Measurements from ENCODE around the gene EFEMP2.
"Not testable (repeated sequence)": the region's sequence is repeated elsewhere in the genome, so short reads cannot be mapped to it uniquely, and the experiment has no call there.

EFEMP2 gene

DNA sequence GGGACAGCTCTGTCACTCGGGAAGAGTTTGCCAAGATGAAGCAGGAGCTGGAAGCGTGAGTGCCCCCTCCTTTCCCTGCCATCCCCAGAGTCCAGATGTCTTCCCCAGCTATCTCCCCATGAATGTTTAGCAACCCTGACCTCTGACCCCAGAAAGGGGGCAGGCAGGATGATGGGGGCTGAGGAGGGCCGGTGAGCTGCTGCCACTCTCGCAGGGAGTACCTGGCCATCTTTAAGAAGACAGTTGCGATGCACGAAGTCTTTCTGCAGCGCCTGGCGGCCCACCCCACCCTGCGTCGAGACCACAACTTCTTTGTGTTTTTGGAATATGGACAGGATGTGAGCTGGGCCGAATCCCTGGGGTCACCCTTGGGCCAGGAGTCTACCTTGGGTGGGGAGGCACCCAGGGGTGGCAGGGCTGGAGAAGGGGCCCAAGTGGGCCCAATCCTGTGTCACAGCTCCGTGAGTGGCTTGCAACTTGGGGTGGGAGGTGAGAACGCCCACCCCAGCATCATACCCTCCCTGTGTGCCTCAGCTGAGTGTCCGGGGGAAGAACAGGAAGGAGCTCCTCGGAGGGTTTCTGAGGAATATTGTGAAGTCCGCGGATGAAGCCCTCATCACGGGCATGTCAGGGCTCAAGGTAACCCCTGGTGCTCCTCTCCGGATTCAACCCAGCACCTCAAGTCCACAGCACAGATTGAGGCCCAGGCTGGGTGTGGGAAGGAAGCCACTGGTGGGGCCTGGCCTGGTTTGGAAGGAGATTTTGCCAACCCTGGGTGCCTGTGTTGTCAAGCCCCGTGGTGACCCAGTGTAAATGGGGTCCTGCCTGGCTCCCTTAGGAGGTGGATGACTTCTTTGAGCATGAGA lies 22.1 kb downstream of the EFEMP2 start:
- no peak overlapping the region for H3K4me3 ChIP-seq (IDR thresholded peaks at IDR 0.05; ENCODE audit: insufficient read depth, low read depth, low read length)
- H3K36me3 ChIP-seq (ENCODE audit: insufficient read depth) = peaks cover 8% of the 10 kb centered on the region; the same call in 1 of the 2 replicates
- no peaks in the 10 kb centered on the region for H3K27me3 ChIP-seq (ENCODE audit: insufficient read depth, low read depth)
- no peak overlapping the region for H3K4me2 ChIP-seq
- peaks cover 2% of the 10 kb centered on the region for H3K4me1 ChIP-seq (ENCODE audit: low read depth, poor library complexity, severe bottlenecking)
- H3K79me2 ChIP-seq (ENCODE audit: insufficient read depth, low read depth) = peaks cover 12% of the 10 kb centered on the region
- H4K20me1 ChIP-seq (ENCODE audit: insufficient read depth) = no peaks in the 10 kb centered on the region; the same call in 1 of the 2 replicates
- no peak overlapping the region for H3K27ac ChIP-seq
- no peak overlapping the region for H3K9ac ChIP-seq
- no peak for TF ChIP-seq CTCF (conservative IDR thresholded peaks at IDR 0.05; ENCODE audit: low read depth, low read length)
- H2AFZ ChIP-seq (ENCODE audit: low read depth) = no peak overlapping the region

DNA sequence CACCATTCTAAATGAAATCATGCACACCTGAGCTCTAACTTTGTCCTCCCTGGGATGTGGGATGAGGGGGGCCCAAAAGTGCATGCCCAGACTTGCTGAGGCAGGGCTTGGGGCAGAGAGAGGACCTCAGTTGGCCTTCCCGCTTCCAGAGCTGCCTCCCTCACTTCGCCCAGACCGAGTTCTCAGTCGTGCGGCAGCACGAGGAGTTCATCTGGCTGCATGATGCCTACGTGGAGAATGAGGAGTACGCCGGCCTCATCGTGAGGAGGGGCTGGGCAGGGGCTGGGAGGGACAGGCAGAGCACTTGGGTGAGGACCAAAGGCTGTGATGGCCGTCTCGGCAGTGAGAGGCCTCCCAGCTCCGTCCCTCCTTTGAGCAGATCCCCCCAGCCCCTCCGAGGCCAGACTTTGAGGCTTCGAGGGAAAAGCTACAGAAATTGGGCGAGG lies 22.8 kb downstream of the EFEMP2 start:
- H3K79me2 ChIP-seq (ENCODE audit: insufficient read depth, low read depth) = peaks cover 5% of the 10 kb centered on the region
- no peak overlapping the region for H3K27ac ChIP-seq
- H3K4me2 ChIP-seq = no peak overlapping the region
- H3K4me3 ChIP-seq (IDR thresholded peaks at IDR 0.05; ENCODE audit: insufficient read depth, low read depth, low read length) = no peak overlapping the region
- no peaks in the 10 kb centered on the region for H3K27me3 ChIP-seq (ENCODE audit: insufficient read depth, low read depth)
- no peak for TF ChIP-seq CTCF (conservative IDR thresholded peaks at IDR 0.05; ENCODE audit: low read depth, low read length)
- H2AFZ ChIP-seq (ENCODE audit: low read depth) = no peak overlapping the region
- peaks cover 4% of the 10 kb centered on the region; the same call in 1 of the 2 replicates for H3K36me3 ChIP-seq (ENCODE audit: insufficient read depth)
- no peaks in the 10 kb centered on the region for H4K20me1 ChIP-seq (ENCODE audit: insufficient read depth)
- no peak overlapping the region for H3K9ac ChIP-seq
- H3K4me1 ChIP-seq (ENCODE audit: low read depth, poor library complexity, severe bottlenecking) = no peaks in the 10 kb centered on the region

DNA sequence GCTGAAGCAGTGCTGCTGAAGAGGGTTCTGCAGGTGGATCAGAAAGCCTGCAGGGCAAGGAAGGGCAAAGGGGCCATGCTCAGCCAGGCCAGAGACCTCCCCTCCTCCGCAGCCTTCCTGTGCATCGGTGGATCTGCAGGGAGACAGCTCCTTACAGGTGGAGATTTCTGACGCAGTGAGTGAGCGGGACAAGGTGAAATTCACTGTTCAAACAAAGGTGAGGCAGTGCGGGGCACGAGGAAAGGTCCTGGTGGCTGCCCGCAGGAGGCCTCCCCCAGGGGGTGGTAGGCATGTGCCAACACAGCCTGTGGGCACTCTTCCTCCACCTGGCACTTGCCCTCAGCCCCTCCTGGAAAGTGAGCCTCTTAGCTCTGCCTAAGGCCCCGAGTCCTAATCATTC lies 23.2 kb downstream of the EFEMP2 start:
- no peak for TF ChIP-seq CTCF (conservative IDR thresholded peaks at IDR 0.05; ENCODE audit: low read depth, low read length)
- no peaks in the 10 kb centered on the region for H3K4me1 ChIP-seq (ENCODE audit: low read depth, poor library complexity, severe bottlenecking)
- H3K9ac ChIP-seq = no peak overlapping the region

GRCh38 chr11:65848693-65849092 lies 23.9 kb downstream of the EFEMP2 start:
- not testable (repeated sequence) for H3K9ac ChIP-seq; H3K36me3 ChIP-seq (ENCODE audit: insufficient read depth); H3K4me1 ChIP-seq (ENCODE audit: low read depth, poor library complexity, severe bottlenecking); H2AFZ ChIP-seq (ENCODE audit: low read depth); H3K4me3 ChIP-seq (IDR thresholded peaks at IDR 0.05; ENCODE audit: insufficient read depth, low read depth, low read length); H3K27me3 ChIP-seq (ENCODE audit: insufficient read depth, low read depth); H4K20me1 ChIP-seq (ENCODE audit: insufficient read depth); H3K4me2 ChIP-seq; H3K27ac ChIP-seq; H3K79me2 ChIP-seq (ENCODE audit: insufficient read depth, low read depth)

More for the DNA sequence above, 23.2 kb downstream of the EFEMP2 start:
- Histone ChIP-seq H2AFZ (ENCODE audit: low read depth) (no peak overlapping the region), H3K79me2 (ENCODE audit: insufficient read depth, low read depth) (peaks cover 1% of the 10 kb centered on the region; the same call in 1 of the 2 replicates), H3K27ac (no peak overlapping the region), H3K36me3 (ENCODE audit: insufficient read depth) (no peaks in the 10 kb centered on the region; the same call in 1 of the 2 replicates), H3K4me2 (no peak overlapping the region), H3K27me3 (ENCODE audit: insufficient read depth, low read depth) (no peaks in the 10 kb centered on the region), H4K20me1 (ENCODE audit: insufficient read depth) (no peaks in the 10 kb centered on the region), H3K4me3 (IDR thresholded peaks at IDR 0.05; ENCODE audit: insufficient read depth, low read depth, low read length) (no peak overlapping the region)

DNA sequence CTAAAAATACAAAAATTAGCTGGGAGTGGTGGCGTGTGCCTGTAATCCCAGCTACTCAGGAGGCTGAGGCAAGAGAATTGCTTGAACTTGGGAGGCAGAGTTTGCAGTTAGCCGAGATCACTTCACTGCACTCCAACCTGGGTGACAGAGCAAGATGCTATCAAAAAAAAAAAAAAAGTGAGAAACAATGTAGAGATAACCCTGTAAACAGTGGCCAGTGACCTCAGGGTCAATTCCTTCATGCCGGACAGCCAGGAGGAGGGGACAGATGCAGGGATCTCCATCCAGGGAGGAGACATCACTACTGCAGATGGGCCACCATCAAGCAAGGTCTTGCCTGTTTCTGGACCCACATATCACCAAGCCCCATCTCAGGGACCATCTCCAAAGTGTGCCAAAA lies 24.9 kb downstream of the EFEMP2 start:
- Histone ChIP-seq H3K4me3 (IDR thresholded peaks at IDR 0.05; ENCODE audit: insufficient read depth, low read depth, low read length) (no peak overlapping the region), H3K4me1 (ENCODE audit: low read depth, poor library complexity, severe bottlenecking) (no peaks in the 10 kb centered on the region), H3K27me3 (ENCODE audit: insufficient read depth, low read depth) (no peaks in the 10 kb centered on the region), H2AFZ (ENCODE audit: low read depth) (no peak overlapping the region), H3K4me2 (no peak overlapping the region), H3K36me3 (ENCODE audit: insufficient read depth) (no peaks in the 10 kb centered on the region), H3K27ac (no peak overlapping the region), H3K9ac (no peak overlapping the region), H4K20me1 (ENCODE audit: insufficient read depth) (no peaks in the 10 kb centered on the region), H3K79me2 (ENCODE audit: insufficient read depth, low read depth) (no peaks in the 10 kb centered on the region)
- TF ChIP-seq CTCF (conservative IDR thresholded peaks at IDR 0.05; ENCODE audit: low read depth, low read length) = no peak
